HEK293 (cell line): ENCODE data around the gene UBE2J2.

Experiments used
- BCL11A ChIP-seq: fragments of 450-650 bp; formaldehyde crosslinking; IDR thresholded peaks from 2 replicates; pipeline ENCODE4 v1.5.1; 2016; ENCODE audit warnings: low read depth, missing biosample characterization, missing genetic modification characterization
- FEZF1 ChIP-seq: fragments of 450-650 bp; formaldehyde crosslinking; IDR thresholded peaks from 2 replicates; pipeline ENCODE4 v1.5.1; 2016; ENCODE audit warnings: missing biosample characterization, missing genetic modification characterization
- GFI1B ChIP-seq: fragments of 450-650 bp; formaldehyde crosslinking; IDR thresholded peaks from 2 replicates; pipeline ENCODE4 v1.5.1; 2016; ENCODE audit warnings: missing biosample characterization, missing genetic modification characterization
- YY1 ChIP-seq: fragments of 450-650 bp; formaldehyde crosslinking; IDR thresholded peaks from 2 replicates; pipeline ENCODE4 v1.5.1; 2018; ENCODE audit warnings: missing biosample characterization, missing genetic modification characterization
- ZBTB1 ChIP-seq: fragments of 450-650 bp; formaldehyde crosslinking; IDR thresholded peaks from 2 replicates; pipeline ENCODE4 v1.5.1; 2016; ENCODE audit warnings: missing biosample characterization, missing genetic modification characterization
- ZFHX2 ChIP-seq: fragments of 450-650 bp; formaldehyde crosslinking; conservative IDR thresholded peaks from 2 replicates; pipeline ENCODE4 v1.5.1; 2016; ENCODE audit warnings: missing biosample characterization, missing genetic modification characterization
- ZNF132 ChIP-seq: fragments of 450-650 bp; formaldehyde crosslinking; IDR thresholded peaks from 2 replicates; pipeline ENCODE4 v1.5.1; 2017; ENCODE audit warnings: missing biosample characterization, missing genetic modification characterization, borderline replicate concordance
- ZNF175 ChIP-seq: fragments of 450-650 bp; formaldehyde crosslinking; IDR thresholded peaks from 2 replicates; pipeline ENCODE4 v1.5.1; 2016; ENCODE audit warnings: missing biosample characterization, missing genetic modification characterization
- ZNF223 ChIP-seq: fragments of 450-650 bp; formaldehyde crosslinking; IDR thresholded peaks from 2 replicates; pipeline ENCODE4 v1.5.1; 2016; ENCODE audit warnings: missing biosample characterization, missing genetic modification characterization
- ZNF24 ChIP-seq: fragments of 450-650 bp; formaldehyde crosslinking; IDR thresholded peaks from 2 replicates; pipeline ENCODE4 v1.5.1; 2016; ENCODE audit warnings: missing biosample characterization, missing genetic modification characterization
- ZNF274 ChIP-seq, 2 experiments: fragments of 200-500 bp in 1 of 2; fragments of 450-650 bp in 1 of 2; sonication (Bioruptor generic) in 1 of 2; formaldehyde crosslinking in 1 of 2; IDR thresholded peaks; 2 replicates each; pipeline versions ENCODE4 v1.5.1 to v1.6.1; 2014 to 2016; ENCODE audit warnings: borderline replicate concordance in 1 of 2, inconsistent platforms in 1 of 2, low read length in 1 of 2, missing biosample characterization in 1 of 2, missing genetic modification characterization in 1 of 2
- ZNF394 ChIP-seq: fragments of 450-650 bp; formaldehyde crosslinking; IDR thresholded peaks from 2 replicates; pipeline ENCODE4 v1.5.1; 2016; ENCODE audit warnings: missing biosample characterization, missing genetic modification characterization, mild to moderate bottlenecking, moderate library complexity, borderline replicate concordance
- ZNF423 ChIP-seq: fragments of 450-650 bp; formaldehyde crosslinking; IDR thresholded peaks from 2 replicates; pipeline ENCODE4 v1.5.1; 2016; ENCODE audit warnings: missing biosample characterization, missing genetic modification characterization
- ZNF585B ChIP-seq: fragments of 450-650 bp; formaldehyde crosslinking; IDR thresholded peaks from 2 replicates; pipeline ENCODE4 v1.5.1; 2016; ENCODE audit warnings: missing biosample characterization, missing genetic modification characterization
- ZNF600 ChIP-seq: fragments of 450-650 bp; formaldehyde crosslinking; IDR thresholded peaks from 2 replicates; pipeline ENCODE4 v1.5.1; 2016; ENCODE audit warnings: missing biosample characterization, missing genetic modification characterization
- ZNF626 ChIP-seq: fragments of 450-650 bp; sonication (Bioruptor Pico); formaldehyde crosslinking; IDR thresholded peaks from 2 replicates; pipeline ENCODE4 v1.5.1; 2018; ENCODE audit warnings: missing biosample characterization, missing genetic modification characterization, inconsistent platforms
- ZNF76 ChIP-seq: fragments of 450-650 bp; formaldehyde crosslinking; IDR thresholded peaks from 2 replicates; pipeline ENCODE4; 2016; ENCODE audit warnings: low read depth, missing biosample characterization, missing genetic modification characterization, borderline replicate concordance
- ZNF785 ChIP-seq: fragments of 450-650 bp; formaldehyde crosslinking; IDR thresholded peaks from 2 replicates; pipeline ENCODE4 v1.5.1; 2016; ENCODE audit warnings: missing biosample characterization, missing genetic modification characterization
- ZNF837 ChIP-seq: fragments of 450-650 bp; formaldehyde crosslinking; IDR thresholded peaks from 2 replicates; pipeline ENCODE4 v1.5.1; 2016; ENCODE audit warnings: missing biosample characterization, missing genetic modification characterization
- ZSCAN23 ChIP-seq: fragments of 450-650 bp; formaldehyde crosslinking; IDR thresholded peaks from 2 replicates; pipeline ENCODE4 v1.5.1; 2016; ENCODE audit warnings: missing biosample characterization, missing genetic modification characterization
- TF ChIP-seq, protein P1 (sequence below): fragments of 450-650 bp; formaldehyde crosslinking; IDR thresholded peaks from 2 replicates; pipeline ENCODE4 v1.5.1; 2017; ENCODE audit warnings: missing biosample characterization, missing genetic modification characterization
- TF ChIP-seq, protein P2 (sequence below): fragments of 450-650 bp; formaldehyde crosslinking; IDR thresholded peaks from 2 replicates; pipeline ENCODE4 v1.5.1; 2016; ENCODE audit warnings: missing biosample characterization, missing genetic modification characterization
- TF ChIP-seq, protein P3 (sequence below): fragments of 450-650 bp; formaldehyde crosslinking; optimal IDR thresholded peaks from 2 replicates; pipeline ENCODE3; 2016; ENCODE audit warnings: missing biosample characterization, mild to moderate bottlenecking, missing genetic modification characterization
- TF ChIP-seq, protein P4 (sequence below): fragments of 450-650 bp; formaldehyde crosslinking; IDR thresholded peaks from 2 replicates; pipeline ENCODE4 v1.5.1; 2016; ENCODE audit warnings: missing biosample characterization, missing genetic modification characterization, borderline replicate concordance
- TF ChIP-seq, protein P5 (sequence below): fragments of 450-650 bp; formaldehyde crosslinking; IDR thresholded peaks from 2 replicates; pipeline ENCODE4 v1.5.1; 2016; ENCODE audit warnings: missing biosample characterization, missing genetic modification characterization
- TF ChIP-seq, protein P6 (sequence below): fragments of 450-650 bp; formaldehyde crosslinking; IDR thresholded peaks from 2 replicates; pipeline ENCODE4 v1.5.1; 2017; ENCODE audit warnings: missing biosample characterization, missing genetic modification characterization

The UBE2J2 gene

DNA sequence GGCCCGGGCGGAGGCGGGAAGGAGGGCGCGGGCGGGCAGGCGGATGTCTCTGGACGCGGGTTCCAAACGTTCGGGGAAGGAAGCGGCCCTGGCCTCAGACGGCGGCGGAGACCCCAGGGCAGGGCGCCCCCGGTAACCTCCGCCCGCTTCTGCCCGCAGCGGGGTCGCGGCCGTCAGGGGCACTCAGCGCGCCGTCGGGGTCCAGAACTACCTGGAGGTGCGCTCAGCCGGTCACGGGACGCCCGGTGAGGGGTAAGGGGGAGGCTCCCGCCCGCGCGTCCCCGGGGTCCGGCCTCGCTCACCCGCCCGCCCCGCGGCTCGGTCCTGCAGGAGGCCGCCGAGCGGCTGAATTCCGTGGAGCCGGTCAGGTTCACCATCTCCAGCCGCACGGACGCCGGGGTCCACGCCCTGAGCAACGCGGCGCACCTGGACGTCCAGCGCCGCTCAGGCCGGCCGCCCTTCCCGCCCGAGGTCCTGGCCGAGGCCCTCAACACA, 35.1 kb upstream of the UBE2J2 start (continued):
- TF ChIP-seq, protein P1, sequence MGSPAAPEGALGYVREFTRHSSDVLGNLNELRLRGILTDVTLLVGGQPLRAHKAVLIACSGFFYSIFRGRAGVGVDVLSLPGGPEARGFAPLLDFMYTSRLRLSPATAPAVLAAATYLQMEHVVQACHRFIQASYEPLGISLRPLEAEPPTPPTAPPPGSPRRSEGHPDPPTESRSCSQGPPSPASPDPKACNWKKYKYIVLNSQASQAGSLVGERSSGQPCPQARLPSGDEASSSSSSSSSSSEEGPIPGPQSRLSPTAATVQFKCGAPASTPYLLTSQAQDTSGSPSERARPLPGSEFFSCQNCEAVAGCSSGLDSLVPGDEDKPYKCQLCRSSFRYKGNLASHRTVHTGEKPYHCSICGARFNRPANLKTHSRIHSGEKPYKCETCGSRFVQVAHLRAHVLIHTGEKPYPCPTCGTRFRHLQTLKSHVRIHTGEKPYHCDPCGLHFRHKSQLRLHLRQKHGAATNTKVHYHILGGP (tag by site-specific recombination), result no peak
- no peak for TF ChIP-seq FEZF1 (tag by site-specific recombination)
- no peak for TF ChIP-seq ZNF132
- TF ChIP-seq BCL11A (tag by site-specific recombination), result no peak
- TF ChIP-seq ZNF600 (tag by site-specific recombination), result no peak
- no peak for TF ChIP-seq ZNF175
- no peak for TF ChIP-seq ZNF626
- no peak for TF ChIP-seq ZNF837 (tag by site-specific recombination)
- TF ChIP-seq, protein P2, sequence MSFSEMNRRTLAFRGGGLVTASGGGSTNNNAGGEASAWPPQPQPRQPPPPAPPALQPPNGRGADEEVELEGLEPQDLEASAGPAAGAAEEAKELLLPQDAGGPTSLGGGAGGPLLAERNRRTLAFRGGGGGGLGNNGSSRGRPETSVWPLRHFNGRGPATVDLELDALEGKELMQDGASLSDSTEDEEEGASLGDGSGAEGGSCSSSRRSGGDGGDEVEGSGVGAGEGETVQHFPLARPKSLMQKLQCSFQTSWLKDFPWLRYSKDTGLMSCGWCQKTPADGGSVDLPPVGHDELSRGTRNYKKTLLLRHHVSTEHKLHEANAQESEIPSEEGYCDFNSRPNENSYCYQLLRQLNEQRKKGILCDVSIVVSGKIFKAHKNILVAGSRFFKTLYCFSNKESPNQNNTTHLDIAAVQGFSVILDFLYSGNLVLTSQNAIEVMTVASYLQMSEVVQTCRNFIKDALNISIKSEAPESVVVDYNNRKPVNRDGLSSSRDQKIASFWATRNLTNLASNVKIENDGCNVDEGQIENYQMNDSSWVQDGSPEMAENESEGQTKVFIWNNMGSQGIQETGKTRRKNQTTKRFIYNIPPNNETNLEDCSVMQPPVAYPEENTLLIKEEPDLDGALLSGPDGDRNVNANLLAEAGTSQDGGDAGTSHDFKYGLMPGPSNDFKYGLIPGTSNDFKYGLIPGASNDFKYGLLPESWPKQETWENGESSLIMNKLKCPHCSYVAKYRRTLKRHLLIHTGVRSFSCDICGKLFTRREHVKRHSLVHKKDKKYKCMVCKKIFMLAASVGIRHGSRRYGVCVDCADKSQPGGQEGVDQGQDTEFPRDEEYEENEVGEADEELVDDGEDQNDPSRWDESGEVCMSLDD, result no peak
- TF ChIP-seq, protein P3, sequence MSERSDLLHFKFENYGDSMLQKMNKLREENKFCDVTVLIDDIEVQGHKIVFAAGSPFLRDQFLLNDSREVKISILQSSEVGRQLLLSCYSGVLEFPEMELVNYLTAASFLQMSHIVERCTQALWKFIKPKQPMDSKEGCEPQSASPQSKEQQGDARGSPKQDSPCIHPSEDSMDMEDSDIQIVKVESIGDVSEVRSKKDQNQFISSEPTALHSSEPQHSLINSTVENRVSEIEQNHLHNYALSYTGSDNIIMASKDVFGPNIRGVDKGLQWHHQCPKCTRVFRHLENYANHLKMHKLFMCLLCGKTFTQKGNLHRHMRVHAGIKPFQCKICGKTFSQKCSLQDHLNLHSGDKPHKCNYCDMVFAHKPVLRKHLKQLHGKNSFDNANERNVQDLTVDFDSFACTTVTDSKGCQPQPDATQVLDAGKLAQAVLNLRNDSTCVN, result peak; percentile 36
- TF ChIP-seq, protein P4, sequence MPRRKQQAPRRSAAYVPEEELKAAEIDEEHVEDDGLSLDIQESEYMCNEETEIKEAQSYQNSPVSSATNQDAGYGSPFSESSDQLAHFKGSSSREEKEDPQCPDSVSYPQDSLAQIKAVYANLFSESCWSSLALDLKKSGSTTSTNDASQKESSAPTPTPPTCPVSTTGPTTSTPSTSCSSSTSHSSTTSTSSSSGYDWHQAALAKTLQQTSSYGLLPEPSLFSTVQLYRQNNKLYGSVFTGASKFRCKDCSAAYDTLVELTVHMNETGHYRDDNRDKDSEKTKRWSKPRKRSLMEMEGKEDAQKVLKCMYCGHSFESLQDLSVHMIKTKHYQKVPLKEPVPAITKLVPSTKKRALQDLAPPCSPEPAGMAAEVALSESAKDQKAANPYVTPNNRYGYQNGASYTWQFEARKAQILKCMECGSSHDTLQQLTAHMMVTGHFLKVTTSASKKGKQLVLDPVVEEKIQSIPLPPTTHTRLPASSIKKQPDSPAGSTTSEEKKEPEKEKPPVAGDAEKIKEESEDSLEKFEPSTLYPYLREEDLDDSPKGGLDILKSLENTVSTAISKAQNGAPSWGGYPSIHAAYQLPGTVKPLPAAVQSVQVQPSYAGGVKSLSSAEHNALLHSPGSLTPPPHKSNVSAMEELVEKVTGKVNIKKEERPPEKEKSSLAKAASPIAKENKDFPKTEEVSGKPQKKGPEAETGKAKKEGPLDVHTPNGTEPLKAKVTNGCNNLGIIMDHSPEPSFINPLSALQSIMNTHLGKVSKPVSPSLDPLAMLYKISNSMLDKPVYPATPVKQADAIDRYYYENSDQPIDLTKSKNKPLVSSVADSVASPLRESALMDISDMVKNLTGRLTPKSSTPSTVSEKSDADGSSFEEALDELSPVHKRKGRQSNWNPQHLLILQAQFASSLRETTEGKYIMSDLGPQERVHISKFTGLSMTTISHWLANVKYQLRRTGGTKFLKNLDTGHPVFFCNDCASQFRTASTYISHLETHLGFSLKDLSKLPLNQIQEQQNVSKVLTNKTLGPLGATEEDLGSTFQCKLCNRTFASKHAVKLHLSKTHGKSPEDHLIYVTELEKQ (tag by site-specific recombination), result no peak
- TF ChIP-seq GFI1B (tag by site-specific recombination), result no peak
- TF ChIP-seq, protein P5, sequence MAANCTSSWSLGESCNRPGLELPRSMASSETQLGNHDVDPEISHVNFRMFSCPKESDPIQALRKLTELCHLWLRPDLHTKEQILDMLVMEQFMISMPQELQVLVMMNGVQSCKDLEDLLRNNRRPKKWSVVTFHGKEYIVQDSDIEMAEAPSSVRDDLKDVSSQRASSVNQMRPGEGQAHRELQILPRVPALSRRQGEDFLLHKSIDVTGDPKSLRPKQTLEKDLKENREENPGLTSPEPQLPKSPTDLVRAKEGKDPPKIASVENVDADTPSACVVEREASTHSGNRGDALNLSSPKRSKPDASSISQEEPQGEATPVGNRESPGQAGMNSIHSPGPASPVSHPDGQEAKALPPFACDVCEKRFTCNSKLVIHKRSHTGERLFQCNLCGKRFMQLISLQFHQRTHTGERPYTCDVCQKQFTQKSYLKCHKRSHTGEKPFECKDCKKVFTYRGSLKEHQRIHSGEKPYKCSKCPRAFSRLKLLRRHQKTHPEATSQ (tag by site-specific recombination), result 0 out of 2 replicates have a peak, but pooled peaks have one; percentile 19
- TF ChIP-seq ZNF76, result no peak
- TF ChIP-seq ZBTB1 (tag by site-specific recombination), result 0 out of 2 replicates have a peak, but pooled peaks have one; percentile 27
- TF ChIP-seq ZNF785 (tag by site-specific recombination), result 0 out of 2 replicates have a peak, but pooled peaks have one; percentile 35
- no peak for TF ChIP-seq ZNF24 (tag by site-specific recombination)
- no peak for TF ChIP-seq ZSCAN23 (tag by site-specific recombination)
- TF ChIP-seq ZFHX2, result peak; percentile 97
- TF ChIP-seq, protein P6, sequence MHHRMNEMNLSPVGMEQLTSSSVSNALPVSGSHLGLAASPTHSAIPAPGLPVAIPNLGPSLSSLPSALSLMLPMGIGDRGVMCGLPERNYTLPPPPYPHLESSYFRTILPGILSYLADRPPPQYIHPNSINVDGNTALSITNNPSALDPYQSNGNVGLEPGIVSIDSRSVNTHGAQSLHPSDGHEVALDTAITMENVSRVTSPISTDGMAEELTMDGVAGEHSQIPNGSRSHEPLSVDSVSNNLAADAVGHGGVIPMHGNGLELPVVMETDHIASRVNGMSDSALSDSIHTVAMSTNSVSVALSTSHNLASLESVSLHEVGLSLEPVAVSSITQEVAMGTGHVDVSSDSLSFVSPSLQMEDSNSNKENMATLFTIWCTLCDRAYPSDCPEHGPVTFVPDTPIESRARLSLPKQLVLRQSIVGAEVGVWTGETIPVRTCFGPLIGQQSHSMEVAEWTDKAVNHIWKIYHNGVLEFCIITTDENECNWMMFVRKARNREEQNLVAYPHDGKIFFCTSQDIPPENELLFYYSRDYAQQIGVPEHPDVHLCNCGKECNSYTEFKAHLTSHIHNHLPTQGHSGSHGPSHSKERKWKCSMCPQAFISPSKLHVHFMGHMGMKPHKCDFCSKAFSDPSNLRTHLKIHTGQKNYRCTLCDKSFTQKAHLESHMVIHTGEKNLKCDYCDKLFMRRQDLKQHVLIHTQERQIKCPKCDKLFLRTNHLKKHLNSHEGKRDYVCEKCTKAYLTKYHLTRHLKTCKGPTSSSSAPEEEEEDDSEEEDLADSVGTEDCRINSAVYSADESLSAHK (tag by site-specific recombination), result no peak
- no peak for TF ChIP-seq ZNF423 (tag by site-specific recombination)
- TF ChIP-seq ZNF394 (tag by site-specific recombination), result no peak
- 0 out of 2 replicates have a peak, but pooled peaks have one; percentile 43 for TF ChIP-seq YY1 (tag by site-specific recombination)
- TF ChIP-seq ZNF223 (tag by site-specific recombination), result no peak
- TF ChIP-seq ZNF585B (tag by site-specific recombination), result no peak
- no peak for TF ChIP-seq ZNF274 (IDR thresholded peaks at IDR 0.05; ENCODE audit: low read length)
- no peak for TF ChIP-seq ZNF274 (tag by site-specific recombination; IDR thresholded peaks at IDR 0.05; ENCODE audit: borderline replicate concordance)
